SH-SY5Y (cell line): ENCODE data around the gene SEMA3G.

Source experiments
- GATA2 ChIP-seq: IDR thresholded peaks from 2 replicates; pipeline ENCODE4 v1.6.1; 2011; ENCODE audit warnings: mild to moderate bottlenecking, low read depth, low read length
- GATA3 ChIP-seq: IDR thresholded peaks from 2 replicates; pipeline ENCODE4 v1.6.1; 2011; ENCODE audit warnings: low read depth, mild to moderate bottlenecking, low read length, moderate library complexity

The SEMA3G gene

GRCh38 chr3:52470920-52471319 lies 26.0 kb upstream of the SEMA3G start:
- TF ChIP-seq GATA3 (no peak), GATA2 (no peak)

DNA sequence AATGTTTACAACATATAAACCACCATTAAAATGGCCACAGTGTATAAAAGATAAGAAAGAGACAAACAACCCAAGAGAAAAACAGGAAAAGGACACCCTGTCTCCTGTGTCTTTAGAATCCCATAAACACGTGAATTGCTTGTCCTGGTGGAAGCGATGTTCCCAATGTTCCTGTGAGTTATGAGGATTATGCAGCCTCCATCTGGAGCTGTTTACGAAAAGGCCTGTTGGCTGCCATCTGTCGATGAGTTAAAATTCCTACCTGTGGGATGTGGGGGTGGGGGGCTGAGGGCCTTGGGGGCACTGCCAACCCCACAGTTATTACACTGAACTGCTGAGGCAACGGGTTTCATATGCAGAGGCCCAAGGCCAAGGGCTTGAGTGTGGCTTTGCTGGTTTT lies 24.1 kb upstream of the SEMA3G start:
- no peak for TF ChIP-seq GATA2
- no peak for TF ChIP-seq GATA3

- TF ChIP-seq GATA2, result no peak
- no peak for TF ChIP-seq GATA3
These were observed 23.4 kb upstream of the SEMA3G start for GRCh38 chr3:52468336-52468735.

DNA sequence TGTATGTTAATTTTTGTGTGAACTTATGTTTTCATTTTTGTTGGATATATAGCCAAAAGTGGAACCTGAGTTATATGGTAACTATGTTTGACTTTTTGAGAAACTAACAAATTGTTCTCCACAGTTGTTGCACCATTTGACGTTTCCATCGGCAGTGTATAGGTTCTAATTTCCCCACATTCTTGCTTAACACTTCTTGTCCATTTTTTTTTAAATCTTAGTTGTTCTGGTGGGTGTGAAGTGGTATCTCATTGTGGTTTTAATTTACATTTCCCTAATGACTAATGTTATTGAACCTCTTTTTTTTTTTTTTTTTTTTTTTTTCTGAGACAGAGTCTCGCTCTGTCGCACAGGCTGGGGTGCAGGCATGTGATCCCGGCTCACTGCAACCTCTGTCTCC lies 18.5 kb upstream of the SEMA3G start:
- TF ChIP-seq GATA2 (no peak), GATA3 (no peak)

DNA sequence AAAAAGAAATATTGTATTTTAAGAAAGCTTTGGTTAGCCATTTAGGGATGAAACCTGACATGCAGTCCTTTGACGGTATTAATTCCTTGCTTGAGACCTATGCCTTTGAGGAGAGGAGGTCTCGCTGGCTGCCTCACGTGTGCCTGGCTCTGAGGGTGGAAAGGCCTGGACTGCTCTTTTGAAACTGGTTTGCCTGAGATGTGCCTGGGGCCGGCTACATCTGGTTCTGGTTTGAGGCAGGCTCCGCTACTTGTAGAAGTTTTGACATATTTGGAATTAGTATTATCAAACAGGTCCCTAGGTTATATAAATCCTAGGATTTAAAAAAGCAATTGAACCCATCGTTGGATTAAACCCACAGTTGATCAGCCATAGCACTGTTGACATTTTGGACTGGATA lies 17.0 kb upstream of the SEMA3G start:
- TF ChIP-seq GATA3, result no peak
- no peak for TF ChIP-seq GATA2

DNA sequence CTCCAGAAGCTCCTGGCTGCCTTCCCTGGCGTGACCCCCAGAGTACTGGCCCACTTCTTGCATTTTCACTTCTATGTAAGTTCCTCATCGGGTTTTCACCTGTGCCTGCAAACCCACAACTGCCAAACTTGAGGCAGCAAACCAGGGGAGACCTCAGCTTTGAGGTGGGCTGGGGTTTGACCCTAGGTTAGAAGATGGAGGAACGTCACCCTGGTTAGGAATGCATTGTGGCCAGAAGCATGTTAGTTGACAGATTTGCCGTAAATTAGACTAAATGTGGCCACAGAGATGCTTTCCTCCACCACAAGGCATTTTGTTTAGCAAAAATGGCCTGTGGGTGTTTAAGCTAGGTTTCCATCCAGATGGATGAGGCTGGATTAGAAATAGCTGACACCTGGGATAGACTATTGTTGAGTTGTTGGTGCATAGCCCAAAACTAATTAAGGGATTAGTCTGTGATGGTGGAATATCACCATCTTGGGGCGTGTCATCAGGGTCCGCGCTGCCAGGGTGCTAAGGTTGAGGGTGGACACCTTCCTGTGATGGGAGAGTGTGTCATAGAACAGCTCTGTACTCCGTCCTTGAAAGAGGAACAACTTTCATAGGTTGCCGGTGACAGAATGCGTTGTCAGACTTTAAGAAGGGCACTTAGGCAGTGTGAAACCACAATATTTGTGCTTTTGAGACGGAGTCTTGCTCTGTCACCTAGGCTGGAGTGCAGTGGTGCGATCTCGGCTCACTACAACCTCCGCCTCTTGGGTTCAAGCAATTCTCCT lies 14.1 kb upstream of the SEMA3G start:
- TF ChIP-seq GATA2, result no peak
- no peak for TF ChIP-seq GATA3

- TF ChIP-seq GATA3 (no peak), GATA2 (no peak)
These were observed 13.3 kb upstream of the SEMA3G start for GRCh38 chr3:52458031-52458760.

DNA sequence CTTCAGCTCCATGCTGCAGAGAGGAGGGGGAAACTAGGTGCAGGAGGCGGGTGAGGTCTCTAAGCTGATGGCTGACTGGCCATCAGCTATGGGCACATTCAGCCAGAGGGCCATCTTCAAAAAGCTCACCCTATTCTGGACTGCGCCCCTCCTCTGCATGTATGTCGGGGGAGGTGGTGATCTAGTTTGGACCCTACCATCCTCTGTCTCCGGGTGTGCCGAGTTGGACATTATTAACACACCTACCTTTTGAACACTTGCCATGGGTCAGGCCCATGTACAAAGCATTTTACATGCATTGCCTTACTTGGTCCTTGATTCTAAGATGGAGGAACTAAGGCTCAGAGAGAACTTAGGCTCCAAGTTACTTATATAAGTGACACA lies 11.9 kb upstream of the SEMA3G start:
- TF ChIP-seq GATA3 (no peak), GATA2 (no peak)

- TF ChIP-seq GATA2, result no peak
- TF ChIP-seq GATA3, result no peak
These were observed 11.4 kb upstream of the SEMA3G start for GRCh38 chr3:52456169-52456799.

- no peak for TF ChIP-seq GATA3
- TF ChIP-seq GATA2, result no peak
These were observed 10.6 kb upstream of the SEMA3G start, which contains the start of gene NISCH for GRCh38 chr3:52455283-52456168. Gene NISCH (plus strand): TSS chr3:52455604. CDS start chr3:52455642, 38 bp downstream.

- TF ChIP-seq GATA2, result no peak
- no peak for TF ChIP-seq GATA3
These were observed 10.0 kb upstream of the SEMA3G start for GRCh38 chr3:52454938-52455282.

- TF ChIP-seq GATA2 (no peak), GATA3 (no peak)
These were observed 9.5 kb upstream of the SEMA3G start for GRCh38 chr3:52454250-52454937.
